ENCODE results near the gene TMEM202.

GRCh38 chr15:72368325-72368724 lies 29.8 kb upstream of the TMEM202 start:
- TF ChIP-seq CTCF (conservative IDR thresholded peaks at IDR 0.05; ENCODE audit: low read length) = no peak
- no peak for TF ChIP-seq EZH2phosphoT487 (IDR thresholded peaks at IDR 0.05; ENCODE audit: borderline replicate concordance, low read depth, low read length)
